NCI-H345 treated with DMSO at 0.1 percent for 48 hours (cell line): ENCODE data around the gene WRNIP1.

Experiments
- DNase-seq: peaks from one replicate; lab custom pipeline; 2025; ENCODE audit not compliant: unreplicated experiment; lab: John Stamatoyannopoulos, UW

Gene WRNIP1

DNA sequence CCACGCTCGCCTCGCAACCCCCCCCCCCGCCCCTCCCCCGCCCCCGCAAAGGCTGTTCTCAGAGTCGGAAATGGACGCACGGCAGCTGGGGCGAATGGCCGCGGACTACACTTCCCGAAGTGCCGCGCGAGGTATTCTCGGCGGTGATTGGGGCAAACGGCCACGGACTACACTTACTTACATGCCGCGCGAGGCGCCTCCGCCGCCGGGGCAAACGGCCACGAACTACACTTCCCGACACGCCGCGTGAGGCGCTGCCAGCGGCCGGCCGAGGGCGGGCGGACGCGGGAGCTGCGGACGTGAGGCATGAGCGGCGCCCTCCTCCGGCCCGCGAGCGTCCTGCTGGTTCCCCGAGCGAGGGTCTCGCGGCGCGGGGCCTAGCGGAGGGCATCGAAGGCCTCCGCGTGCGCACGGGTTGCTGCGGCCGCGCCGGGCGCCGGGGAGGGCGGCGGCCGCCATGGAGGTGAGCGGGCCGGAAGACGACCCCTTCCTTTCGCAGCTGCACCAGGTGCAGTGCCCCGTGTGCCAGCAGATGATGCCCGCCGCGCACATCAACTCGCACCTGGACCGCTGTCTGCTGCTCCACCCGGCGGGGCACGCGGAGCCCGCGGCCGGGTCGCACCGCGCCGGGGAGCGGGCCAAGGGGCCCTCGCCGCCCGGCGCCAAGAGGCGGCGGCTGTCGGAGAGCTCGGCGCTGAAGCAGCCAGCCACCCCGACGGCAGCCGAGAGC, at the start of gene WRNIP1:
TSS of gene WRNIP1 (plus strand) at position 228 of the 730 bp plus-strand sequence. CDS start at position 458, 230 bp downstream.
- peak; percentile 33 for DNase-seq

DNA sequence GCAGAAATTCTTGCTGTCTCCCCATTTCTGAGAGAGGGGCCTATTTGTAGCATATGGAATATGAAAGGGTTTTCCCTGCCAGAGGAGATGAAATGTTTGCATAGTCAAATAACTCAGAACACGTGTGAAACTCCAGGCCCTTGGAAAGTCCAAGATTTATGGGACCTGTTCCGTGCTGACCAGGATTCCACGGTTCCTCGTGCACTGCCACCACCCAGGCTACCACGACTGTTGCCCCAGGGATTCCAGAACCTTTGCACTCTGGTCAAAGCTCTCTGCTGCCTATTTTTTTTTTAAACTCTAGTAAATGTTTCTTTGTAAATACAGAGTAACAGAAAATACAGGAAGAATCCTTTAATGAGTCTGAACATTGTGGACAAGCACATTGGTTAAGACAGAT, 49.5 kb upstream of the WRNIP1 start:
- no peak for DNase-seq

DNA sequence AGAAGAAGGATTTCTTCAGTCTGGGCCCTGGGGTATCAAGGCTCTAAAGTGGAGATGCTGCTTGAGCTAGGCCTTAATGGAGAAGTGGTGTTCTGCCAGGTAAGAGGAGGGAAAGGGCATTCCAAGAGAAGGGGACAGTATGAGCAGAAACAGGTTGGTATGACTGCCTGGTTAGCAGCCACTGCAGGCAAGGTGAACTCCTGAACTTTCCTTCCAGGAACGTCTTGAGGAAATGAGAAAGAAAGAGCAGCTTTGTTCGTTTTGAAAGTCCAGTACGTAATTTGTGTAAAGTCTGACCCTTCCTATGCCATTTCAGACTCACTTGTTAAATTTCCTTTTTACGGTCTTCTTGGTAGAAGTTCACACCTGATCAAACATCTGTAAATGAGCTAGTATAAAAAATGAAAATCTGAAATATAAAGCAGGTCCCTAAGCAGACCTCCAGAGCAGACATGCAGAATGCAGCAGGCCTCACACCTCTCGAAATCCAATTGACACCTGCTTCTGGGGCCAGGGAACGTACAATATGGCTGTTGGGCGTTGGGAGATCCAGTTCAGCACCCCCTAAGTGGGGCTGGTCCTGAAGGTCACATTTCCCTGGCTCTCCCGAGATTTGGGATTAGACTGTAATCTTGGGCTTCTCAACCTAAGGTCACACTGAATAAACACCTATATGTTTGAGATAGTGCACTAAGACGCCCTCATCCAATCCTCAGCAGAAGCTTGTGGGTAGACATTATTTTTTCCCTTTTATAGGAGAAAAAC, 48.1 kb upstream of the WRNIP1 start:
- no peak for DNase-seq

DNA sequence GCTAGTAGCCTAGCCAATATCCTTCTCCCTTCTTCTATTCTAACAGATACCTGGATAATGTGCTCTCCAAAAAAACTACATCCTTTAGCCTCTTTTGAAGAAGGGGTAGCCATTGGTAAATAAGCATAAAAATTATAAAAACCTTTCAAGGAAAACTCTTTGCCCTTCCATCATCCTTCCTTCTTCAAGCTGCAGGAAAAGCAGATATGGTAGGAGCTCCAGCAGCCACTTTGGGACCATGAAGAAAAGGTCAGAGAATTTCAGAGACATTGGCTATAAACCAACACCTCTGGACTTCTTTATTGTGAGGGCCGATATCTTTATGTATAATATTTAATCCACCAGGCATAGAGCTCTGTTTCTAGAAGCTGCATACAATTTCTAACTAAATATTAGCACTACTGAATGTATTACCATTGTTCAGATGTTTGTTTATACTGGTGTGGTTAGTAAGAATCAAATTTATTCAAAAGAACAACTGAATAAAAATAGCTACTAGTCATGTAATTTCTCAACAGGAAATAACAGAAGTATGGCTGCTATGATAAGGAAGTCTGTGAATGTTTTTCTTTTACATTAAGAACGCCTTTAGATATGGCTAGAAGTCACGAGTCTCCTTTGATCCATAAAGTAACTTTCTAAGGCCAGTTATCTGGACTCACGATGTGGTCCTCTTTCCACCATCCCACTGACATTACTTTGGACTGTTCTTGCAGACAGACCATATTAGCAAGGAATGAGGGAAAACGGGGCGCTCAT, 46.7 kb upstream of the WRNIP1 start:
- no peak for DNase-seq

DNA sequence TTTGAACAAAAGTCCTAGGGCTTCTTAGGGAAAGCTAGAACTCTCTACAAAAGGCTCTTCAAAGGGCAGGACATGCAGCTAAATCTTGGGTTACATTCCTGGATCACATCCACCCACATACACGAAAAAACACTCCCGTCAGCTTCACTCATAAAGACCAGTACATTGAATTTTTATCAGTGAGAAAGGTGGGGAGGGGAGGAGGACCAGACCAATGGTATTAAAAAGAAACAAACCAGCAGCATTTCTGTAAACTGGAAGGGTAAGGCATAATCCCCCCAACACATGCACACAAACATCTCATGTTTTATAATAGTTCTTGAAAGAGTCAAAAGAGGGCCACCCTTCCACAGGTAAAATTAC, 46.1 kb upstream of the WRNIP1 start:
- DNase-seq, result no peak

DNA sequence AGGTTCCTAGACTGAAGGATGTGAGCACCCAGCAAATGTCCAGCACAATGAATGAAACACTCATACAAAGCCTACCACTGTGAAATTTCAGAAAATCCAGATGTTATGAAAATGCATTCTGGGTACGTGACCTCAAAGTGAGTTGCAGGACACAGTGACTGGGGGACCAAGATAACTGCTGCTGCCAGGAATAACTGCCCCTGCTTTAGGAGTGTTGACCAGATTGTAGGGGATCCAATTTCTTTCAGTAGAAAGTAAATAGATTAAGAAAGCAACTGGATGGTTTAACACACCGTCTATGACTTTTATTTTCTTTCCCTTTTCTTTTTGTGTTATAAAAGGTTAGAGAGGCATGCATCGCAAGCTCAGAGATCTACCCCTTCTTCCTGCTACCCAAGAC, 44.0 kb upstream of the WRNIP1 start:
- no peak for DNase-seq

DNA sequence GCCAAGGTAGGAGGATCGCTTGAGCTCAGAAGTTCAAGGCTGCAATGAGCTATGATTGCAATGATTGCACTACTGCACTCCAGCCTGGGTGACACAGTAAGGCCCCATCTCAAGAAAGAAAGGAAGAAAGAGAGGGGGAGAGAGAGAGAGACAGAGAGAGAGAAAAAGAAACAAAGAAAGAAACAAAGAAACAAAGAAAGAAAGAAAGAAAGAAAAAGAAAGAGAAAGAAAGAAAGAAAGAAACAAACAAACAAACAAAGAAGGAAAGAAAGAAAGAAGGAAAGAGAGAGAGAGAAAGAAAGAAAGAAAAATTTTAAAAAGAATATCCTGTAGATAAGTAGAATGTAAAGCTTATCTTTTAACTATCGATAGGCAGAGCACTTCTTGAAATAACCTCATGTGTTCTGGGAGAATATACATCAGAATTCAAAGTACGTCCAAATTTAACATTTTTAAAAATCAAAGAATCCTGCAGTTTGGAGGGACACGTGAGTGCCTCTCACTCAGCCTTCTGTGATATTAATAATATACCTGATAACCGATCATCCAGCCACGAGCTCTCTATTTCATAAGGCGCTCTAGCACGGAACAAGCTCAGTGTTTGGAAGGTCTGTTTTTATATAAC, 39.7 kb upstream of the WRNIP1 start:
- no peak for DNase-seq

DNA sequence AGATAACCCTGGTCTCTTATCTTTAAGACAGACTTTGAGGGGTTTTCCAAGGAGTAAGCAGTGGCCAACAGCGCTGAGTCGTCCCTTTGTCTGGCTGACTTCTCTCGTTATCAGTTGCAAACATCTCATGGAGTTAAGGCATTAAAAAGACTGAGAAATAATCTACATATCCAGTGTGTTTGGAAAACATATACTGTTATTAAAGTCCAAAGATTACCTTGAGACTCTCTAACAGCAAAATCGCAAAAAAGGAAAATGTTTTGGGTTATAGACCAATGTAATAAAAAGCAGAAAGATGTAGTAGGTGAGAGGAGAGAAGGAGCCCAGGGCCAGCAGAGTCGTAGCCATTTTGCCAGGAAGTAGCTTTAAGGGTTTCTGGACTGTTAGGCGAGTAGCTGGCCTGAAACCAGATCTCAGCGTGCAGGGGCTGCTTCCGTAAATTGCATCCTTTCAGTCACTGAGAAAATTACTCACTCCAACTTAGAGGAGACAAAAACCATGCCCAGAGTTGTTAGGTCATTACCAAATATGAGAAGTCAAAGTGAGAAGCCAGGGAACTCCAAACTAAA, 39.1 kb upstream of the WRNIP1 start:
- DNase-seq, result no peak

DNA sequence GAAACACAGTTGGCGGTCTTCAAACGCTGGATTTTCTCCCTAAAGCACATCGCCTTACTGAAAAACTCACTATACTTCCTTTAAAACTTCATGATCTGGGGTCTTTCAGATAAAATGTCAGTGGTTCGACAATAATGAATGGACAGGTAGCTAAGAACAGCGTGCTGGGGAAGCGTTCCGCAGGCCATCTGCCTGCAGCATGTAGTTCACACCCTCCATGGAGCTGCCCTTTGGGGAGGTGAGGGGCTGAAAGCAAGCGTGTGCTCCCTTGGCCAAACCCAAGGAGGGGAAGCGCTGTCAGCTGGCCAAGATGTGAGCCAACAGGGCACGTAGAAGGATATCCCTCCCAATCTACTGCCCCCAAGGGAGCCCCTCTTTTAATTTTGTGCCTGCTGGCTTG, 35.3 kb upstream of the WRNIP1 start:
- no peak for DNase-seq

DNA sequence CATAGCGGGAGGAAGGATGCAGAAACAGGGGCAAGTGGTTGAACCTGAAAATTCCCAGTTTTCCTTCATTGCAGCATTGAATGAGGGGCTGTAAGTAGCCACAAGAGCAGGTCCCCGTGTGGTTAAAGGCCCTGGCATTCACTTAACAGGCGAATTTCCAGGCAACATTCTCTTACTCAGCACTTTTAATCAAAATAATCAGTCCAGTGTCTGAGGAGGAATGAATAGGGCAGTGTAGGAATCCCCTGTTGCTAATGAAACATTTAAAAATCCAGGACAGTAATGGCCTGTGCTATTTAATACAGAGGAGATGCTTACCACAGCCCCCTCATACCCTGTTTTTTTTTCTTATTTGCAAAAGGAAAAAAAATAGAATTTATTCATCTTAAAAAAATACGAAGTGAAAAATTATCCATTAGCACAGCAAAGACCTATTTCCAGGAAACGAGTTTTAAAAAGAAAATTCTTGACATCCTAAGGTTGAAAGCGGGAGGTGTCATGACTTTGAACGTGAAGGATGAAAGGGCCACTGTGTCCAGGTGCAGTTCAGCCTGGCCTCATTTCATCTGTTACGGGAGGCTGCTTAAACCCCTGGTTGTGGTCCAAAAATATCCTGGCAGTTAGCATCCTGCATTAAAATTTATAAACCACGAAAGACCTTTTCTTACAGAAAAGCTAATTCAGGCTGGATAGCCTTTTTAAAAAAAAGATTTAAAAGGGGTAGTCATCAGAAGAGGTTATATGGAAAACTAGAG, 34.7 kb upstream of the WRNIP1 start:
- DNase-seq, result no peak

DNA sequence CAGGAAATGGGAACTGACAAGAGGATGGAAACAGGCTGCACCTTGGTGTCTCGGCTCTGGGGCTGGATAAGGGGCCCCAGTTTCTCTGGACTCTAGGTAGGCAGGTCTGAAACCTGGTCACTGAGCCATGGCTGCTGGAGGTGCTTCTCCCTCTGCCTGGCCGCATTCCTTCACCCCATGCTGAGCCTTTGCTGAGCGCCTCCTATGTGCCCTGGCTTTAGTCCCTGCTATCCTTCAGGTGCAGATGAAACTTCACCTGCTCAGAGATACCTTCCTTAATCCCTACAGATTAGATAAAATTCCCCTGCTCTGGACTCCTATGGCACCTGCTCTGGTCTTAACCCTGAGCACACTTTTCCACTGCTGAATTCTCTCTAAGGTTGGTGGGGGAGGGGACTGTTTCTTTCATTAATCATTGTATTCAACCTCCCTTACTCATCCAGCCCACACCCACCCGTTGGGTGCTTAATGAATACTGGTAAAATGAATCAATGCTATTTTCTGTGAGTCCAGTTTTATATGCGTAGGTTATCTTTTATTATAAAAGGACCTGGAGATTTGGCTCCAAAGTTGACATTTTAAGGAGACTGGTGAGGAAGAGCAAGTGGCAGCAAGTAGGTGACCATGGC, 33.8 kb upstream of the WRNIP1 start:
- no peak for DNase-seq

DNA sequence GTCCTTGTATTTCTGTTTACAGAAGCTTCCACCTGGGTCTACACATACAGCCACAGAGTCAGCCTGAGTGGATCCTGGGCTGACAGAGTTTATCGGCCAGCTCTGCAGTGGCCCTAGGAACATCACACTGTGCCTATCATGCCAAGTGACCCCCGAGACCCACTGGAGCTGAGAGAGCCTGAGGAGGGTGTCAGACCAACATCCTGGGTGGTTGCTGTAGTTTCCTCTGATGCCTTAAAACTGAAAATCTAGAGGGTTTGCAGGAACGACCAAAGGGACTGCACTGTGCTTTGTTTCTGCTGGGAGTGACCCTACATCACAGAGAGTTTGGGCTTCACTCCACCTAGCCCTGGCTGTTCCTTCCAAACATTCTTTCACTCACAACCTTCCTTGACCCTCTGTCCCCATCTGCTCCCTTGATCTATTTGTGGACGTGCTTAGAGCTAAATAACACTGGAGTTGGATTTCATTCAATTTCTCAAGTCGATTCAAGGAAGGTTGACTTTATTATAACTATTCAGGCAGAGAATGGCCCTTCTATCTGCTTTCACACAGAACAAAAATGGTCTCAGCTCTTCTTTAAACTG, 32.6 kb upstream of the WRNIP1 start:
- no peak for DNase-seq

DNA sequence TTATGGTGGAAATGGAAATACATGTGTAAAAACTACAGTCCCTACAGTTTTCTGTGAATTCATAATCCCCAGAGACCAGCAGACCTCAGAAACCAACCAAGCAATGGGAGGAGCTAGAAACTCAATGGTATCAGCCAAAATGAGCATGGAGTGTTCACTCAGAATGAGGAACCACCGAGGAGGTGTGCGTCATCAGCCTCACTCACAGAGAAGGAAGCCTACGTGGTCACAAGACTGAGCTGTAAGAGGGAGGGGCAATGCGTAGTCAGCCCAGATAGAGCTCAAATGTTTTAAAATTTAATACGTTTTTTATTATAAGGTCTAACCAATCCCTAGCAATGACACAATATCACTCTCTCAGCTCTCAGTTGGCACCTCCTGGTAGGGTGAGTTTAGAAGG, 31.9 kb upstream of the WRNIP1 start:
- no peak for DNase-seq

DNA sequence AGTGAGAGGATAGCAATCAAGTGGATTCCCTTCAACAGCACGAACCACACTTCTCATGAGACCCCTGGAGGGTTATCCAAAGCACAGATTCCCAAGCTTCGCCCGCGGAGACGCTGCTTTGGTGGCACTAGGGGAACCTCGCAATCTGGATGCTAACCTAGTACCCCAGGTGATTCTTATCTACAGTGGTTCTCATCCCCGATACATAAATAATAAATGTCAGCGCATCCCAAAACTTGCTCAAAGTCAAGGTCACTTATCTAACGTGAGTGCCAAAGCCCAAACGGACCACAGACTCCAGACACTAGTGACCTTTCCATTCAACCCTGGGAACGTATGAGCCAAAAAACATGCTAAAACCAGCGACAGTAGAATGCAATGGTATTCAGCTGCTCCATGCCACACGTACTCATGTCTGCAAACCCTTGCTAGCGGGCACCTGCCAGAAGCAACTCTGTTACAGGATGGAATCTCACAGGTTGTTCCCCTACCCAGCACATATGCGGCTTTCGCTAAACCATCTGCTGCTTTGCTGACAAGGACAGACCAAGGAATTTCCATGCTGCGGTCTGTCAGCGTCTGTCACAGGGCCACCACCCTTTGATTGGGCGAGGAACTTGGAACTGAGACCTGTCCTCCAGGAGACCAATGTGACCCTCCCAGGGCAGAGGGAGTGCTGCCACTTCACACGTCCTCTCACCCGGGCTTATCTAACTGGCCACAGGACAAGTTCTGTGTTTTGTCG, 31.3 kb upstream of the WRNIP1 start:
- no peak for DNase-seq

DNA sequence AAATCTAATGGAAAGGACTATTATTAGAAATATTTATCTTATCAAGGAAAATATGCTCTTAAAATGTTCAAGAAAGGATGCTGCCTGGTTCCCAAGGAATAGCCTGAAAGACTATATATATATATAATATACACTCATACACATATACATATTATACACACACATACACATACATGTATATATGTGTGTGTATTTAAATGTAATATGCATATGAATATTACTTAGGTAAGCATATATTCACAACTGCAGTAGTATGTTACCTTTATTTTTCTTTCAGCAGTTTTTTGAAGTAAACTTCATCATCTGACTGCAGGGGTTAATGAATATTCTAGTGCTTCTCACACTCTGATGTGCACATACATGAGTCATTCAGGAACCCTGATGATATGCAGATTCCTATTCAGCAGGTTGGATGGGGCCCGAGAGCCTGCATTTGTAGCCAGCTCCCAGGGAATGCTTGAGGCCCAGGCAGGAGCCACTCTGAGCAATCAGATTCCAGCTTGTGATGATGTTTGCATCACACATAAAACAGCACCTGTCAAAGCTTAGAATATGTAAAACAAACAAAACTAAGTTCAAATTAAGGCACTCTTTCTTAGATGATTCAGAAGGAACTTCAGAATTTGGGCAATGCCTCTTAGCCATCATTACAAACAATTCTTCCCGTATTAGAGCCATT, 30.6 kb upstream of the WRNIP1 start:
- no peak for DNase-seq

DNA sequence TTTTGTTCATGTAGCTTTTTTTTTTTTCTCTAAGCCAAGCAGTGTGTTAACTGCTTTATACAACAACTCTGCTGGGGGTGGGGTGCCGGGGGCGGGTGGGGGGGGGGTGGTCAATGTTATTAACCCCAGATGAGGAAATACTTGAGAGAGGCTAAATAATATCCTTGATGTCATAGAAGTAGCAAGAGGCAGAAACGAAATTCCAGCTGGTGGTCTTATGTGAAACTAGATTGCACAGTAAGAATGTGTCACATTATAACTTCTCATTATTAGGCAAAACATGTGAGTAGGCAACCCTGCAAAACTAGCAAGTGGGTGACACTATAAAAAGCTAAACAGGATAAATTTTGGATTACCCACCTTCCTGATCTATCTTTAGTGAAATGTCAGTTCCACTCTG, 27.3 kb upstream of the WRNIP1 start:
- no peak for DNase-seq

DNA sequence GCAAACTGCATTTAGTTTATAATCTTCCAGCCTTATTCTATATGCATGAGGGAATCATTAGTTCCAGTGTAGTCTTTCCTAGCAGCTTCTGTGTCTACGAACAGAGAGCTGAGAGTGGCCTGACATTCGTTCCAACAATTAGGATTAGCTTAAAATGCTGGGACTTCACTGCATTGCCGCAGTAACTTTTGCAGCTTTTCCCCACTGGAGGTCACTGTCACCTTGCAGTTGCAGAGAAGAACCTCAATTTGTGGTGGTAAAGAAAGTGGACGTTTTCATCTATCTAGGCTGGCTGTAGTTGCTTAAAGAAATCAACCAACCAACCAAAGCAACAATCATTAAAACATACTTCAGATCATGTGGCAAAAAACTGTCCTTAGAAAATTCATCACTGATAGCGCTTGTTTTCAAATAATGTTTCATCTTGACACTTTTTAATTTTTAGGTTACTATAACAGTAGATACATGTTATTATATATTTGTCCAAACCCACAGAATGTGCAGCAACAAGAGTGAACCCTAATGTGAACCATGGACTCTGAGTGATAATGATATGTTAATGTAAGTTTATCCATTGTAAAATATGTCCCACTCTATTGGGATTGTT, 26.7 kb upstream of the WRNIP1 start:
- DNase-seq, result no peak

DNA sequence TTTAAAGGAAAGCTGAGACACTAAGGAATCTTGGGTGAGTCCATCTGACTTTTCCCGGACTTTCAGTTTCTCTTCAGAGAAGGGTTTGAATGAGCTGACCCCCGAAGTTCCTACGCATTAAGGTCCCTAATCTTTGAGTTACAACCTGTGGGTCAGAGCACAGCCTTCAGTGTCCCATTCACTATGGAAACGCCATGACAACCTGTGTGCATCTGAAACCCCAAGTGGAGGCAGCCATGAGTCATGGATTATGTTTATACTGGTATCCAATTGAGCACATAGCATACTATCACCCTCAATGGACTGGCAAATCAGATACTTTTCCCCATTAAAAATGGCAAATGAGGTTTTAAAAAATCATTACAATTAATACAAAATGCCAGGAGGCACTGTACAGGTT, 25.9 kb upstream of the WRNIP1 start:
- no peak for DNase-seq
